K562 (cell line): Measurements from ENCODE around the gene NQO2. TPM values are rescaled to one million over a fixed set of nuclear protein-coding genes. Genes with fewer than 3 reads are reported as not detected.
A peak's percentile ranks its signal among the peaks of the same experiment; 100 is the strongest.
"Not testable (repeated sequence)": the region's sequence is repeated elsewhere in the genome, so short reads cannot be mapped to it uniquely, and the experiment has no call there.

Experiments used
- ATAC-seq: fragments of 200-7000 bp; cut with Tn5 transposase; 3 replicates; pipeline ENCODE4 v1.9.1; 2020; ENCODE audit warnings: moderate library complexity
- BruUV-seq: library from RNA; stranded (reverse); fragments of 400-500 nt; replicated peaks from 2 replicates; lab custom pipeline; 2021; lab: Mats Ljungman, UMichigan
- CTCF ChIA-PET: fragments of 300-600 bp; formaldehyde crosslinking; extraction: SDS; loops from one replicate; lab custom pipeline; 2021; ENCODE audit warnings: low intra/inter-chr PET ratio; lab: Yijun Ruan, JAX
- POLR2A ChIA-PET: fragments of 300-600, 350-650 bp; sonication (Branson Sonifier 250); formaldehyde crosslinking; extraction: SDS; loops from one replicate; lab custom pipeline; 2021; ENCODE audit warnings: antibody characterized with exemption, inconsistent platforms; lab: Yijun Ruan, JAX
- DNase-seq, 4 experiments: peaks; one replicate each; pipeline versions ENCODE4 v3.0.0 to v3.0.0-alpha.2; 2011 to 2018; ENCODE audit warnings: low spot score in 3 of 4, mixed read lengths in 3 of 4; ENCODE audit errors: extremely low read depth in 1 of 4
- FAIRE-seq: peaks from 2 replicates; lab custom pipeline; 2011; peaks lifted over from hg19 to GRCh38; lab: Jason Lieb, UNC
- H2AFZ ChIP-seq: 2 replicates; pipeline ENCODE4 v1.6.0; 2011; ENCODE audit warnings: low read depth, low read length, control low read depth, inconsistent platforms
- H3K27ac ChIP-seq: fragments of 200-600 bp; 3 replicates; pipeline ENCODE4 v1.8.0; 2011; ENCODE audit warnings: low read depth, mild to moderate bottlenecking, control low read depth, inconsistent platforms, low read length, moderate library complexity, mixed read lengths; ENCODE audit errors: extremely low read depth
- H3K27me3 ChIP-seq, 2 experiments: fragments of 300-600 bp in 1 of 2; 2 replicates in 1 of 2; 3 replicates in 1 of 2; pipeline versions ENCODE4 v1.6.0 to v1.8.0; 2011; ENCODE audit warnings: inconsistent platforms in 2 of 2, low read length in 2 of 2, mild to moderate bottlenecking in 1 of 2, mixed read lengths in 1 of 2, moderate library complexity in 1 of 2; ENCODE audit not compliant: control insufficient read depth in 2 of 2, insufficient read depth in 2 of 2
- H3K36me3 ChIP-seq: fragments of 300-600 bp; 3 replicates; pipeline ENCODE4 v1.8.0; 2011; ENCODE audit warnings: mild to moderate bottlenecking, low read length, inconsistent platforms; ENCODE audit not compliant: control insufficient read depth, insufficient read depth
- H3K4me1 ChIP-seq, 2 experiments: fragments of 200-600 bp in 1 of 2; replicated peaks in 1 of 2; 2 replicates in 1 of 2; 3 replicates in 1 of 2; pipeline versions ENCODE4 v1.5.1 to v1.8.0; 2011; ENCODE audit warnings: inconsistent platforms in 2 of 2, low read length in 2 of 2, mild to moderate bottlenecking in 1 of 2, mixed read lengths in 1 of 2, moderate library complexity in 1 of 2; ENCODE audit not compliant: control insufficient read depth in 2 of 2, insufficient read depth in 2 of 2
- H3K4me2 ChIP-seq: 2 replicates; pipeline ENCODE4 v1.6.1; 2011; ENCODE audit warnings: low read length, control low read depth, inconsistent platforms, mixed read lengths; ENCODE audit not compliant: insufficient read depth
- H3K4me3 ChIP-seq: fragments of 200-600 bp; sonication (generic), shearing (Covaris generic); 2 replicates; pipeline ENCODE4 v1.5.1; 2016; ENCODE audit warnings: control low read depth, inconsistent platforms
- H3K79me2 ChIP-seq: fragments of 200-600 bp; 3 replicates; pipeline ENCODE4 v1.8.0; 2011; ENCODE audit warnings: low read length, inconsistent platforms; ENCODE audit not compliant: control insufficient read depth, insufficient read depth
- H3K9ac ChIP-seq, 2 experiments: 2 replicates each; pipeline versions ENCODE4 v1.6.0 to v1.6.1; 2011; ENCODE audit warnings: low read depth in 2 of 2, low read length in 2 of 2, control low read depth in 1 of 2, inconsistent platforms in 1 of 2, mild to moderate bottlenecking in 1 of 2, mixed read lengths in 1 of 2; ENCODE audit not compliant: insufficient read depth in 1 of 2
- H3K9me1 ChIP-seq: one replicate; pipeline ENCODE4 v1.6.0; 2011; ENCODE audit warnings: inconsistent platforms, mild to moderate bottlenecking, low read length, moderate library complexity; ENCODE audit not compliant: control insufficient read depth, insufficient read depth
- H3K9me3 ChIP-seq: replicated peaks from 2 replicates; pipeline ENCODE4 v1.5.1; 2011; ENCODE audit warnings: low read depth, low read length, inconsistent platforms; ENCODE audit not compliant: control insufficient read depth, insufficient read depth
- H4K20me1 ChIP-seq: replicated peaks from 2 replicates; pipeline ENCODE4 v1.6.1; 2011; ENCODE audit warnings: low read length, inconsistent platforms, mixed read lengths; ENCODE audit not compliant: control insufficient read depth, insufficient read depth
- ARID4B ChIP-seq: sonication (generic); formaldehyde crosslinking; IDR thresholded peaks from 2 replicates; pipeline ENCODE4 v1.8.0; 2022; ENCODE audit warnings: mild to moderate bottlenecking, missing genetic modification reagents
- DEAF1 ChIP-seq: fragments of 450-650 bp; formaldehyde crosslinking; IDR thresholded peaks from 2 replicates; pipeline ENCODE4 v1.4.0; 2020; ENCODE audit warnings: mild to moderate bottlenecking, moderate library complexity
- ID3 ChIP-seq, 2 experiments: fragments of 250-450 bp in 1 of 2; fragments of 450-650 bp in 1 of 2; sonication (Bioruptor Pico) in 1 of 2; IDR thresholded peaks; 2 replicates each; pipeline versions ENCODE4 v1.6.1 to v1.8.0; 2016 to 2021; ENCODE audit warnings: mild to moderate bottlenecking in 2 of 2, moderate library complexity in 2 of 2, missing compliant biosample characterization in 1 of 2, missing genetic modification characterization in 1 of 2
- MAX ChIP-seq: sonication (generic); formaldehyde crosslinking; IDR thresholded peaks from 2 replicates; pipeline ENCODE4 v1.9.0; 2022; ENCODE audit warnings: mild to moderate bottlenecking, missing genetic modification reagents
- PRDM10 ChIP-seq: fragments of 450-650 bp; IDR thresholded peaks from 2 replicates; pipeline ENCODE4 v1.6.1; 2018; ENCODE audit not compliant: partially characterized antibody
- RAD21 ChIP-seq, 2 experiments: fragments of 250-450 bp in 1 of 2; fragments of 450-650 bp in 1 of 2; sonication (Bioruptor Pico) in 1 of 2; formaldehyde crosslinking in 1 of 2; IDR thresholded peaks in 1 of 2; conservative IDR thresholded peaks in 1 of 2; 2 replicates each; pipeline versions ENCODE4 v1.4.0 to v1.8.0; 2020 to 2022; ENCODE audit warnings: mild to moderate bottlenecking in 2 of 2, moderate library complexity in 1 of 2
- WGBS: fragments of 100-300 bp; shearing (Covaris generic); methylation state at CpG from one replicate; pipeline ENCODE4 v1.1.6; 2016; ENCODE audit warnings: low coverage, mixed read lengths; ENCODE audit not compliant: insufficient coverage; ENCODE audit errors: missing lambda C conversion rate; 5-methylcytosine and 5-hydroxymethylcytosine counted together
- in situ Hi-C: fragments of 300-500 bp; cut with MboI; formaldehyde crosslinking; loops from 4 replicates; pipeline ENCODE4 v1.15.0; 2018; ENCODE audit warnings: inconsistent platforms, mixed read lengths
- intact Hi-C: fragments of 100-400 bp; cut with micrococcal nuclease; formaldehyde crosslinking; loops from 2 replicates; pipeline ENCODE4 v1.14.2; 2022
- polyA plus RNA-seq, 8 experiments: library from polyadenylated mRNA; depleted of rRNA in 4 of 8; stranded (reverse) in 5 of 8; unstranded in 3 of 8; fragments of >200 nt; fragmentation: Nextera tagmentation in 2 of 8; fragmentation: Illumina TruSeq in 1 of 8; extraction: Ambion mirVana in 2 of 8; extraction: Trizol in 1 of 8; gene quantifications; 2 replicates each; pipeline versions ENCODE4 v1.2.1 to v1.2.3, GENCODE V29; 2011 to 2014; ENCODE audit warnings: inconsistent platforms in 1 of 8, missing spikeins in 1 of 8
- total RNA-seq, 7 experiments: library from RNA; depleted of rRNA in 6 of 7; stranded (reverse); fragments of >200 nt in 6 of 7; fragmentation: Illumina TruSeq in 2 of 7; extraction: Trizol in 2 of 7; gene quantifications; 2 replicates each; pipeline versions ENCODE4 v1.2.1 to v1.2.3, GENCODE V29; 2011 to 2021; ENCODE audit warnings: low replicate concordance in 1 of 7

The NQO2 gene
- total and polyA plus RNA-seq, 9 of the 15 experiments (the other 6 are each of a cell fraction or from before 2014, with no cell fraction given) = 54.6 to 214 (median 116) TPM

- Histone ChIP-seq H3K27ac (peak overlapping the region; percentile 61; the same call in 2 of the 3 replicates), H3K9ac (peak overlapping the region; percentile 29 to 86; a peak in 3 of 4 replicates), H2AFZ (peak overlapping the region; percentile 87), H3K4me3 (peak overlapping the region; percentile 51), H3K79me2 (peaks cover 44% of the 10 kb centered on the region), H3K4me1 (peaks cover 30 to 38% of the 10 kb centered on the region in 2 experiments; a peak in 4 of 5 replicates), H3K4me2 (peak overlapping the region; percentile 93), H3K36me3 (peaks cover 25% of the 10 kb centered on the region)
- not testable (repeated sequence) for H3K9me1 ChIP-seq; DNase-seq; BruUV-seq; H3K27me3 ChIP-seq; H4K20me1 ChIP-seq; H3K9me3 ChIP-seq; TF ChIP-seq ID3 (CRISPR knock-in tag; IDR thresholded peaks at IDR 0.05)
- WGBS = 7% methylated on average over 9 of the region's 16 CpGs
- in situ Hi-C loops (loop anchor here (5.0 to 10.0 kb wide), 3 partner anchors 126 to 734 kb away; partner anchors contain the start of gene PSMG4), intact Hi-C loops (loop anchor here (5.0 to 10.0 kb wide), 3 partner anchors 119 to 734 kb away; partner anchors contain the start of genes BPHL and PSMG4)
- peak; percentile 66 for ATAC-seq
- POLR2A ChIA-PET = interaction anchor here (1.0 to 7.2 kb wide), 7 partner anchors 10 to 215 kb away, joined by 3 to 95 read pairs (median 5); partner anchors contain the start of genes RIPK1 and SERPINB1
- peak; percentile 99 for FAIRE-seq
- CTCF ChIA-PET = interaction anchor here (1.2 to 1.3 kb wide), 3 partner anchors 10 to 58 kb away, joined by 6 to 7 read pairs (median 6); no protein-coding TSS in a partner anchor
- 0 out of 2 replicates have a peak, but pooled peaks have one; percentile 32 for TF ChIP-seq MAX (CRISPR knock-in tag)
- peak; percentile 85 for TF ChIP-seq PRDM10
- TF ChIP-seq ID3 (tag; IDR thresholded peaks at IDR 0.05) = 0 out of 2 replicates have a peak, but pooled peaks have one; percentile 17
- peak; percentile 85 to 86 for TF ChIP-seq RAD21 (CRISPR knock-in tag; conservative IDR thresholded peaks at IDR 0.05 in 1 of 2, IDR thresholded peaks at IDR 0.05 in 1 of 2)
- peak; percentile 77 for TF ChIP-seq DEAF1 (CRISPR knock-in tag)
- peak; percentile 54; the same call in 1 of the 2 replicates for TF ChIP-seq ARID4B (CRISPR knock-in tag)
Observed at GRCh38 chr6:2998249-2998997, 1.3 kb upstream of the NQO2 start.
